ENCODE measurements around the gene SFRP5. TPM values are rescaled to one million over a fixed set of nuclear protein-coding genes. Genes with fewer than 3 reads are reported as not detected.

Gene SFRP5
- total and polyA plus RNA-seq, 4 donors, result 3.6 to 15.1 (median 6.5) TPM

DNA sequence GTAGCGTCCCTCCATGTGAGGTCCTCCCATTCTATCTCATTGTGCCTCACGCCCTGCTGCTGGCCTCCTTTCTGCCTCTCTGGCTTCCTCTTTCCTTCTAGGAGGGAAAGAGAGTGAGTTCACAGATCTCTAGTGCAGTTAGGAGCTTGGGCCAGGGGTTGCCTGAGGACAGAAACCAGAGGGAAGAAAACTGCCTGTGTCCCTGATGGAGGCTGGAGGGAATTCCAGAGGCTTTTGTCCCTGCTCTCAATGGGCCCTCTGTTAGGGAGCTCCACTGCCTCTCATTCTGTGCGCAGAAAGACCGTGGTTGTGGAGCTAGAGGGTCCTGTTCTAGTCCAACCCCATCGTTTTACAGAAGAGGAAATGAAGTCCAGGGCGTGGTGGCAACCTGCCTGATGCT is 53.6 kb downstream of the SFRP5 start:
- H3K36me3 ChIP-seq (ENCODE audit: control insufficient read depth in 4 of 4, insufficient read depth in 3 of 4, low read depth in 1 of 4, low read length in 3 of 4), result no peaks in the 10 kb centered on the region
- H3K4me3 ChIP-seq (ENCODE audit: low read depth in 1 of 3, low read length in 3 of 3), result no peak overlapping the region
- H3K4me1 ChIP-seq (ENCODE audit: control insufficient read depth in 4 of 4, insufficient read depth in 4 of 4, low read length in 3 of 4), result peaks cover 2 to 20% (median 16%) of the 10 kb centered on the region in 4 donors
- no peak overlapping the region for H3K9ac ChIP-seq (ENCODE audit: low read depth in 1 of 2, low read length in 2 of 2)
- peak overlapping the region; percentile 62 to 72 for H3K27ac ChIP-seq (ENCODE audit: low read depth in 1 of 2, low read length in 2 of 2)
- TF ChIP-seq HNF4A (conservative IDR thresholded peaks at IDR 0.05), result no peak
- TF ChIP-seq NR2F2 (IDR thresholded peaks at IDR 0.05), result peak; percentile 6
- TF ChIP-seq RXRA (IDR thresholded peaks at IDR 0.05), result peak in 1 of 2 donors; percentile 54
- 74% methylated on average over 6 of the region's 6 CpGs for WGBS
- no peaks in the 10 kb centered on the region for H3K9me3 ChIP-seq (ENCODE audit: control insufficient read depth in 4 of 4, low read length in 3 of 4)
- no peaks in the 10 kb centered on the region for H3K27me3 ChIP-seq (ENCODE audit: control insufficient read depth in 4 of 4, insufficient read depth in 4 of 4, low read length in 3 of 4)
- DNase-seq (ENCODE audit: low spot score), result no peak

DNA sequence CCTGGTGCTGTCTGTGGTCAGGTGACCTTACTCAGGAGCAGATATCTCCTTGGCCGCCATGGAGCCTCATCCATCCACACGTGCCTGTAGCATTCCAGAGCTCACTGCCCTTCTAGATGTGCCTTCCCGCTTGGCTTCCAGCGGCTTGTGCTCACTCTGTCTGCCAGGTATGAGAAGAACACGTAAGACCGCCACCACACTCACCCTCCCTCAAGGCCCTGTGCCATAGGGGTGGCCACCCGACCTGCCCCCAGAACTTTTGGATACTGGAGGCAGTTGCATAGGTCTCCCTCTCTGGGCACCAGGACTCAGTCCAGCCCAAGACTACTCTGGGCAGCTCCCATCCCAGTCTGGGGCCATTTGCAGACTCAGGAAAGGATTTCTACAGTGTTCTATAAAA is 54.2 kb downstream of the SFRP5 start:
- H3K4me1 ChIP-seq (ENCODE audit: control insufficient read depth in 4 of 4, insufficient read depth in 4 of 4, low read length in 3 of 4), result peaks cover 2 to 23% (median 17%) of the 10 kb centered on the region in 4 donors
- no peak for DNase-seq (ENCODE audit: low spot score)
- WGBS, result 94% methylated on average over 7 of the region's 7 CpGs
- H3K27me3 ChIP-seq (ENCODE audit: control insufficient read depth in 4 of 4, insufficient read depth in 4 of 4, low read length in 3 of 4), result no peaks in the 10 kb centered on the region
- TF ChIP-seq FOXA1 (IDR thresholded peaks at IDR 0.05), result no peak
- TF ChIP-seq RXRA (IDR thresholded peaks at IDR 0.05), result no peak
- no peak overlapping the region for H3K9ac ChIP-seq (ENCODE audit: low read depth in 1 of 2, low read length in 2 of 2)
- H3K36me3 ChIP-seq (ENCODE audit: control insufficient read depth in 4 of 4, insufficient read depth in 3 of 4, low read depth in 1 of 4, low read length in 3 of 4), result no peaks in the 10 kb centered on the region
- no peak overlapping the region for H3K27ac ChIP-seq (ENCODE audit: low read depth in 1 of 2, low read length in 2 of 2)
- no peak overlapping the region for H3K4me3 ChIP-seq (ENCODE audit: low read depth in 1 of 3, low read length in 3 of 3)
- no peaks in the 10 kb centered on the region for H3K9me3 ChIP-seq (ENCODE audit: control insufficient read depth in 4 of 4, low read length in 3 of 4)

Other genes with a start within 250 kb of the SFRP5 start
- not detected for gene ANKRD2, start 199.2 kb downstream of the SFRP5 start, total RNA-seq
- not detected for gene ANKRD2, start 199.2 kb downstream of the SFRP5 start, polyA plus RNA-seq
- 10 to 100 TPM; 21.7 to 21.8 TPM for gene HOGA1, start 187.6 kb downstream of the SFRP5 start, total RNA-seq
- gene HOGA1, start 187.6 kb downstream of the SFRP5 start, polyA plus RNA-seq, result 10 to 100 TPM; 23.8 to 31.4 TPM
- 1 to 10 TPM in 1 of 2 donors, under 1 TPM in 1; 0.56 to 3.0 TPM for gene C10orf62, start 182.3 kb downstream of the SFRP5 start, total RNA-seq
- under 1 TPM; 0.16 to 0.26 TPM for gene C10orf62, start 182.3 kb downstream of the SFRP5 start, polyA plus RNA-seq
- 1 to 10 TPM in 1 of 2 donors, under 1 TPM in 1; 0.42 to 2.5 TPM for gene MORN4, start 138.5 kb downstream of the SFRP5 start, total RNA-seq
- gene MORN4, start 138.5 kb downstream of the SFRP5 start, polyA plus RNA-seq, result 1 to 10 TPM; 1.7 to 3.1 TPM
- 10 to 100 TPM; 12.1 to 17.6 TPM for gene PI4K2A, start 131.3 kb downstream of the SFRP5 start, total RNA-seq
- 10 to 100 TPM in 1 of 2 donors, 1 to 10 TPM in 1; 4.4 to 10.2 TPM for gene PI4K2A, start 131.3 kb downstream of the SFRP5 start, polyA plus RNA-seq
- 1 to 10 TPM; 6.6 to 7.8 TPM for gene AVPI1, start 84.8 kb downstream of the SFRP5 start, total RNA-seq
- 10 to 100 TPM; 16.0 to 22.1 TPM for gene AVPI1, start 84.8 kb downstream of the SFRP5 start, polyA plus RNA-seq
- 1 to 10 TPM; 2.3 to 3.3 TPM for gene MARVELD1, start 58.3 kb downstream of the SFRP5 start, total RNA-seq
- gene MARVELD1, start 58.3 kb downstream of the SFRP5 start, polyA plus RNA-seq, result 1 to 10 TPM in 1 of 2 donors, under 1 TPM in 1; 0.72 to 3.3 TPM
- gene ZFYVE27, start 34.9 kb downstream of the SFRP5 start, total RNA-seq, result 10 to 100 TPM; 14.6 to 25.9 TPM
- 10 to 100 TPM; 10.2 to 11.6 TPM for gene ZFYVE27, start 34.9 kb downstream of the SFRP5 start, polyA plus RNA-seq
- gene GOLGA7B, start 77.8 kb upstream of the SFRP5 start, total RNA-seq, result under 1 TPM; 0.05 to 0.59 TPM
- under 1 TPM; 0.22 to 0.63 TPM for gene GOLGA7B, start 77.8 kb upstream of the SFRP5 start, polyA plus RNA-seq